GM10266 (cell line): ENCODE data around the gene SORT1.

Source experiments
- DNase-seq: peaks from one replicate; pipeline ENCODE4 v3.0.0; 2012; ENCODE audit errors: extremely low spot score
- CTCF ChIP-seq: IDR thresholded peaks from 2 replicates; pipeline ENCODE4 v1.5.1; 2012; ENCODE audit warnings: mild to moderate bottlenecking, low read depth; ENCODE audit not compliant: control insufficient read depth, insufficient read depth; ENCODE audit errors: missing control alignments

Gene SORT1

GRCh38 chr1:109386054-109386717, 11.5 kb downstream of the SORT1 start:
- no peak for TF ChIP-seq CTCF
- DNase-seq, result no peak

- TF ChIP-seq CTCF, result no peak
- no peak for DNase-seq
These were observed 12.3 kb downstream of the SORT1 start for GRCh38 chr1:109385417-109385816.

- no peak for DNase-seq
- TF ChIP-seq CTCF, result no peak
These were observed 13.9 kb downstream of the SORT1 start for GRCh38 chr1:109383854-109384253.

GRCh38 chr1:109383087-109383779, 14.5 kb downstream of the SORT1 start:
- no peak for DNase-seq
- TF ChIP-seq CTCF, result no peak

- no peak for TF ChIP-seq CTCF
- DNase-seq, result no peak
These were observed 16.1 kb downstream of the SORT1 start for GRCh38 chr1:109381573-109381972.

GRCh38 chr1:109379907-109380306, 17.8 kb downstream of the SORT1 start:
- no peak for TF ChIP-seq CTCF

GRCh38 chr1:109379422-109379821, 18.3 kb downstream of the SORT1 start:
- DNase-seq, result no peak
- TF ChIP-seq CTCF, result no peak

More at GRCh38 chr1:109379907-109380306, 17.8 kb downstream of the SORT1 start:
- DNase-seq, result no peak
